Caco-2 (cell line): Measurements from ENCODE around the gene TPR. TPM values are rescaled to one million over a fixed set of nuclear protein-coding genes. Genes with fewer than 3 reads are reported as not detected.

ENCODE experiments used
- BruUV-seq: library from RNA; stranded (reverse); fragments of 400-500 nt; replicated peaks from 2 replicates; lab custom pipeline; 2021; lab: Mats Ljungman, UMichigan
- CTCF ChIA-PET: fragments of 300-600 bp; sonication (Branson Sonifier 250); formaldehyde crosslinking; loops from one replicate; lab custom pipeline; 2022; ENCODE audit warnings: antibody characterized with exemption; lab: Charles Lee
- POLR2A ChIA-PET: fragments of 300-600 bp; sonication (Branson Sonifier 250); formaldehyde crosslinking; loops from one replicate; lab custom pipeline; 2022; ENCODE audit warnings: antibody characterized with exemption; lab: Charles Lee
- DNase-seq, 2 experiments: peaks; one replicate each; pipeline versions ENCODE4 v3.0.0 to v3.0.0-alpha.2; 2020 to 2022
- H3K27me3 ChIP-seq: replicated peaks from 2 replicates; pipeline ENCODE4 v1.6.0; 2011; ENCODE audit warnings: low read length; ENCODE audit not compliant: control insufficient read depth, insufficient read depth
- H3K36me3 ChIP-seq: 2 replicates; pipeline ENCODE4 v1.5.1; 2011; ENCODE audit warnings: low read length; ENCODE audit not compliant: control insufficient read depth, insufficient read depth
- H3K4me1 ChIP-seq: fragments of 250-450 bp; sonication (Bioruptor Pico); 2 replicates; pipeline ENCODE4 v1.5.1; 2020; ENCODE audit warnings: mild to moderate bottlenecking
- H3K4me3 ChIP-seq: 2 replicates; pipeline ENCODE4 v1.5.1; 2011; ENCODE audit warnings: low read depth, mild to moderate bottlenecking, control low read depth, low read length
- H3K9me3 ChIP-seq: fragments of 250-450 bp; sonication (Bioruptor Pico); 2 replicates; pipeline ENCODE4 v1.5.1; 2020; ENCODE audit warnings: mild to moderate bottlenecking, moderate library complexity
- H3K27ac Mint-ChIP-seq: one replicate; pipeline ENCODE4 v1.8.0; 2022; ENCODE audit warnings: mixed read lengths; ENCODE audit not compliant: unreplicated experiment
- H3K27me3 Mint-ChIP-seq: one replicate; pipeline ENCODE4 v1.8.0; 2022; ENCODE audit warnings: mixed read lengths; ENCODE audit not compliant: insufficient read depth, unreplicated experiment
- H3K36me3 Mint-ChIP-seq: one replicate; pipeline ENCODE4 v1.8.0; 2022; ENCODE audit warnings: mild to moderate bottlenecking, mixed read lengths; ENCODE audit not compliant: insufficient read depth, unreplicated experiment
- H3K4me1 Mint-ChIP-seq: one replicate; pipeline ENCODE4 v1.8.0; 2022; ENCODE audit warnings: low read depth, mixed read lengths; ENCODE audit not compliant: unreplicated experiment
- H3K4me3 Mint-ChIP-seq: one replicate; pipeline ENCODE4 v1.8.0; 2022; ENCODE audit warnings: mild to moderate bottlenecking, moderate library complexity, mixed read lengths; ENCODE audit not compliant: unreplicated experiment
- H3K9me3 Mint-ChIP-seq: one replicate; pipeline ENCODE4 v1.8.0; 2022; ENCODE audit warnings: mixed read lengths; ENCODE audit not compliant: unreplicated experiment
- intact Hi-C: fragments of 100-400 bp; cut with micrococcal nuclease; formaldehyde crosslinking; loops from one replicate; pipeline ENCODE4 v1.10.0; 2022; ENCODE audit not compliant: unreplicated experiment
- total RNA-seq: library from RNA; stranded (reverse); gene quantifications from 2 replicates; pipeline ENCODE4 v1.2.3, GENCODE V29; 2022
- TF ChIP-seq, protein P1 (sequence below), 2 experiments: fragments of 200-600 bp in 1 of 2; IDR thresholded peaks; 1 replicate in 1 of 2; 2 replicates in 1 of 2; pipeline versions ENCODE4 v1.5.1 to v1.8.0; 2011 to 2022; ENCODE audit warnings: antibody characterized with exemption in 1 of 2, control low read depth in 1 of 2, inconsistent platforms in 1 of 2, low read depth in 1 of 2, low read length in 1 of 2, mild to moderate bottlenecking in 1 of 2, moderate library complexity in 1 of 2; ENCODE audit not compliant: insufficient read depth in 1 of 2, severe bottlenecking in 1 of 2, unreplicated experiment in 1 of 2

TPR gene
- total RNA-seq, 1 experiment from 2014 or later, result 178 TPM

DNA sequence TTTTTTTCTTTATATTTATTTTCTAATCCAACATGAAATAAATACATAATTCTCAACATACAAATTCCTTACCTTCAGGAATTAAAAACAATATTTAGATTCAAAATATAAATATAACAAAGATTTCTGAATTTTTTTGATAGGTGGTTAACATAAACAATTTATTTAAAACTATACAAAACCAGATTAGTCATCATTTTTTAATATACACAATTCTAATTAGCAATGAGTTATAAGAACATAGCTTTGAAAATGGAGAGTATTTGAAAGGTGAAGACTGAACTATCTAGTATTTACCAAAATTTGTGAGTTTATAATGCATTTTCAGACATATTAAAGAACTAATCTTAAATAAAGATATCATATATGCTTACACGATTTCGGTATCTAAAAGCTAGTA lies 37.5 kb downstream of the TPR start:
- no peaks in the 10 kb centered on the region; the same call in 1 of the 2 replicates for H3K36me3 ChIP-seq
- Mint-ChIP-seq H3K4me1 (peaks cover 20% of the 10 kb centered on the region), H3K4me3 (no peak overlapping the region), H3K27me3 (no peaks in the 10 kb centered on the region), H3K27ac (no peak overlapping the region), H3K36me3 (peaks cover 86% of the 10 kb centered on the region), H3K9me3 (no peaks in the 10 kb centered on the region)
- no peaks in the 10 kb centered on the region for H3K9me3 ChIP-seq
- no peak for DNase-seq
- CTCF ChIA-PET, result no interaction called here
- no peak overlapping the region for H3K4me3 ChIP-seq
- intact Hi-C loops, result no loop called here
- no peaks in the 10 kb centered on the region for H3K27me3 ChIP-seq
- POLR2A ChIA-PET, result no interaction called here
- no TSS peak for BruUV-seq
- TF ChIP-seq, protein P1, sequence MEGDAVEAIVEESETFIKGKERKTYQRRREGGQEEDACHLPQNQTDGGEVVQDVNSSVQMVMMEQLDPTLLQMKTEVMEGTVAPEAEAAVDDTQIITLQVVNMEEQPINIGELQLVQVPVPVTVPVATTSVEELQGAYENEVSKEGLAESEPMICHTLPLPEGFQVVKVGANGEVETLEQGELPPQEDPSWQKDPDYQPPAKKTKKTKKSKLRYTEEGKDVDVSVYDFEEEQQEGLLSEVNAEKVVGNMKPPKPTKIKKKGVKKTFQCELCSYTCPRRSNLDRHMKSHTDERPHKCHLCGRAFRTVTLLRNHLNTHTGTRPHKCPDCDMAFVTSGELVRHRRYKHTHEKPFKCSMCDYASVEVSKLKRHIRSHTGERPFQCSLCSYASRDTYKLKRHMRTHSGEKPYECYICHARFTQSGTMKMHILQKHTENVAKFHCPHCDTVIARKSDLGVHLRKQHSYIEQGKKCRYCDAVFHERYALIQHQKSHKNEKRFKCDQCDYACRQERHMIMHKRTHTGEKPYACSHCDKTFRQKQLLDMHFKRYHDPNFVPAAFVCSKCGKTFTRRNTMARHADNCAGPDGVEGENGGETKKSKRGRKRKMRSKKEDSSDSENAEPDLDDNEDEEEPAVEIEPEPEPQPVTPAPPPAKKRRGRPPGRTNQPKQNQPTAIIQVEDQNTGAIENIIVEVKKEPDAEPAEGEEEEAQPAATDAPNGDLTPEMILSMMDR (IDR thresholded peaks at IDR 0.05; ENCODE audit: insufficient read depth in 1 of 2, low read depth in 1 of 2, low read length in 1 of 2, severe bottlenecking in 1 of 2, unreplicated experiment in 1 of 2), result no peak
- H3K4me1 ChIP-seq, result no peaks in the 10 kb centered on the region

DNA sequence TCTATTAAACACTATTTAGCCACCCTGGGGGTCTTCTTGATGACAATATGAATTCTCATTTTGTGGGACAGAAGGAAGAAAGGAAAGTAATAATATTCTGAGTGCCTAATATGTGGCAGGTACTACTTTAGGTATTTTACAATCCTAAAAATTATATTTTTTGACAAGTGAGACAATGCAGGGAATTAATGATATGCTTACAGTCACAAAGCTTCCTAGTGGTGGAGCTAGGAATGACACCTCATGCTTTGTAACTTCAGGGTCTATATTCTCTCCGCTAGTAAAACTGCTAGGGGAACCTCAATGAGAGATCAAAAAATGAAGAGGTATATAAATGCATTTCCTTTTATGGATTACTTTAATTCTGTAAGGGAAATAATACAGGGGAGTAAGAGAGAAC lies 44.3 kb downstream of the TPR start:
- BruUV-seq, result no TSS peak
- no peaks in the 10 kb centered on the region for H3K4me1 Mint-ChIP-seq
- H3K4me3 ChIP-seq, result no peak overlapping the region
- no peak overlapping the region for H3K4me3 Mint-ChIP-seq
- peaks cover 1% of the 10 kb centered on the region; the same call in 1 of the 2 replicates for H3K36me3 ChIP-seq
- no peaks in the 10 kb centered on the region for H3K4me1 ChIP-seq
- POLR2A ChIA-PET, result no interaction called here
- H3K27ac Mint-ChIP-seq, result no peak overlapping the region
- CTCF ChIA-PET, result interaction anchor here (0.9 to 2.1 kb wide), 3 partner anchors 12 to 44 kb away, joined by 3 to 6 read pairs (median 3); partner anchors contain the start of genes ODR4 and TPR
- peak in 1 of 2 experiments; percentile 21 for DNase-seq
- H3K36me3 Mint-ChIP-seq, result peaks cover 75% of the 10 kb centered on the region
- no peaks in the 10 kb centered on the region for H3K27me3 ChIP-seq
- H3K9me3 Mint-ChIP-seq, result no peaks in the 10 kb centered on the region
- no peaks in the 10 kb centered on the region for H3K9me3 ChIP-seq
- no peaks in the 10 kb centered on the region for H3K27me3 Mint-ChIP-seq
- TF ChIP-seq, protein P1 (IDR thresholded peaks at IDR 0.05; ENCODE audit: insufficient read depth in 1 of 2, low read depth in 1 of 2, low read length in 1 of 2, severe bottlenecking in 1 of 2, unreplicated experiment in 1 of 2), result peak; percentile 36 to 44
- intact Hi-C loops, result no loop called here

DNA sequence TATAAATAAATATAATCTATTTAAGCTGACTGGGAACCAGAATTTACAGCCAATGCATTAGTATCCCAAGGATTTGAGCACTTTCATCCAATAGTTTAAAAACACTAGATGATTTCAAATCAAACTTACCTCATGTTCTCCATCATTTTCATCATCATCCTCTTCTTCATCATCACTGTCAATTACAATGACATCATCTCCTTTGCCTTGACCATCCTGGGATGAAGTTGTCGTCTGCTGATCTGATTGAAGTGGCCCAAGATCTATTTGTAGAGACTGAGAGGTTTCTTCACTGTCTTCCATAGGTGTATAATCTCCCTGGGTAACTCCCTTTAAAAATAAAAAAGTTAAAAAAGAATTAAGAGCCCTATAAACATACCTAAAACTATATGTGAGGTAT lies 47.7 kb downstream of the TPR start:
- BruUV-seq, result no TSS peak
- no peaks in the 10 kb centered on the region for H3K9me3 Mint-ChIP-seq
- peaks cover 71% of the 10 kb centered on the region for H3K36me3 Mint-ChIP-seq
- no peaks in the 10 kb centered on the region for H3K4me1 ChIP-seq
- TF ChIP-seq, protein P1 (IDR thresholded peaks at IDR 0.05; ENCODE audit: insufficient read depth in 1 of 2, low read depth in 1 of 2, low read length in 1 of 2, severe bottlenecking in 1 of 2, unreplicated experiment in 1 of 2), result no peak
- H3K4me1 Mint-ChIP-seq, result no peaks in the 10 kb centered on the region
- CTCF ChIA-PET, result no interaction called here
- no peak for DNase-seq
- H3K9me3 ChIP-seq, result no peaks in the 10 kb centered on the region
- no peaks in the 10 kb centered on the region for H3K27me3 Mint-ChIP-seq
- H3K4me3 Mint-ChIP-seq, result no peak overlapping the region
- no peak overlapping the region for H3K27ac Mint-ChIP-seq
- H3K36me3 ChIP-seq, result peaks cover 1% of the 10 kb centered on the region; the same call in 1 of the 2 replicates
- no peaks in the 10 kb centered on the region for H3K27me3 ChIP-seq
- H3K4me3 ChIP-seq, result no peak overlapping the region
- POLR2A ChIA-PET, result interaction anchor here (0.6 kb wide), 1 partner anchor 1487 kb away, joined by 4 read pairs; no protein-coding TSS in a partner anchor
- intact Hi-C loops, result no loop called here
